HepG2 (cell line): ENCODE measurements around the gene CDH23.

ENCODE experiments used
- ASH2L ChIP-seq: fragments of 300-600, 200-600 bp; sonication (generic); IDR thresholded peaks from 2 replicates; pipeline ENCODE4 v1.7.0; 2017; ENCODE audit warnings: low read depth, mild to moderate bottlenecking, moderate library complexity, mixed read lengths, low read length; ENCODE audit not compliant: insufficient read length
- CTCF ChIP-seq: sonication (generic); formaldehyde crosslinking; IDR thresholded peaks from 2 replicates; pipeline ENCODE4 v1.5.0; 2020; ENCODE audit warnings: mild to moderate bottlenecking, missing genetic modification reagents, moderate library complexity
- ESRRA ChIP-seq: sonication (generic); formaldehyde crosslinking; IDR thresholded peaks from 2 replicates; pipeline ENCODE4 v1.5.1; 2020; ENCODE audit warnings: mild to moderate bottlenecking, low read depth, missing genetic modification reagents
- JUN ChIP-seq: sonication (generic); formaldehyde crosslinking; IDR thresholded peaks from 2 replicates; pipeline ENCODE4 v1.4.0; 2020; ENCODE audit warnings: mild to moderate bottlenecking, missing genetic modification reagents
- JUND ChIP-seq: sonication (generic); formaldehyde crosslinking; IDR thresholded peaks from 2 replicates; pipeline ENCODE4 v1.8.0; 2022; ENCODE audit warnings: mild to moderate bottlenecking, missing genetic modification reagents
- MAFK ChIP-seq, 2 experiments: IDR thresholded peaks in 1 of 2; conservative IDR thresholded peaks in 1 of 2; 2 replicates each; pipeline ENCODE4 v1.6.1; 2011; ENCODE audit warnings: improper control_type of control experiment in 2 of 2, low read length in 2 of 2
- POLR2A ChIP-seq, 2 experiments: IDR thresholded peaks; 2 replicates each; pipeline ENCODE4 v1.6.1; 2011; ENCODE audit warnings: low read depth in 2 of 2, low read length in 2 of 2, mild to moderate bottlenecking in 1 of 2, moderate library complexity in 1 of 2; ENCODE audit not compliant: insufficient read depth in 1 of 2
- ZNF503 ChIP-seq: sonication (generic); formaldehyde crosslinking; IDR thresholded peaks from 2 replicates; pipeline ENCODE4 v1.4.0; 2020; ENCODE audit warnings: missing genetic modification reagents

- TF ChIP-seq MAFK (conservative IDR thresholded peaks at IDR 0.05 in 1 of 2, IDR thresholded peaks at IDR 0.05 in 1 of 2; ENCODE audit: low read length in 2 of 2) (no peak), CTCF (CRISPR knock-in tag) (no peak), JUN (CRISPR knock-in tag) (no peak), ZNF503 (no peak), JUND (no peak), ESRRA (no peak), POLR2A (IDR thresholded peaks at IDR 0.05; ENCODE audit: insufficient read depth in 1 of 2, low read depth in 2 of 2, low read length in 2 of 2) (no peak), ASH2L (no peak)
These were observed 327.8 kb downstream of the CDH23 start for GRCh38 chr10:71724539-71724938.
